ENCODE results near the gene SPATA32.

The SPATA32 gene

DNA sequence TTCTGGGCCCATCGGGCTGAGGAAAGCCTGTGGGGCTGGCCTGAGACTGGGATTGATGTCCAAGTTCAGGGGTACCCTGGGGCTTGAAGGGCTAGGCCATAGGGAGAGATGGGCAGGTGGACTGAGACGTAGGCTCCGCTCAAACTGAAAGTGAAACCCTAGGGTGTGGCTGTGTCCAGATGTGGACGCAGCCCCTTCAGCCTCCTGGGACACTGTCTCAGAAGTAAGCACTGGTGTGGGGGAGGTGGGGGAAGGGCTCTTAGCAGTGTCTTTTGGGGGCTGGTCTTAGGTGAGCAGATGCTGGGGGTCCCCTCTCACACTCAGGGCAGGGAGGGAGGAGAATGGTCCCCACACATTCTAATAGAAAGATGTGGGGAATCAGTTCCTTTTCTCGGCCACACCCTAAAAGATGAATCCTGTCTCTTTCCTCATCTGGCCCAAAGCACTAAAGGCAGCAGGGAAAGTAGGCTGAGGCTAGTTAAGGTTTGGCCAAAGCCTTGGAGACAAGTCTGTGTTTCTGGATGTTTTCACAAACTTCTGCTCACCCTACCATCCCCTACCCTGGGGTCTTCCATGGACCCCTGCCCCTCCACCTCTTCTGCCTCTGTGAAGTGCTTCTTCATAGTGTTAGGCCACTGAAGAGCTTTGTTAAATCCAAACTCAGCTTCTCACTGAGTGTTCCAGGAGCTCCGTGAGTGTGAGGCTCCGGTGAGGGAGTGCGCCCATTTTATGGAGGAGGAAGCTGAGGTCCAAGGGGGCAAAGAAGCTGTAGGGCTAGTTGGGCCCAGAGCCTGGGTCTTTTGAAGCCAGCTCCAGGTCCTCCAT, 34.6 kb downstream of the SPATA32 start:
- no peak overlapping the region for H3K4me3 Mint-ChIP-seq
- no peaks in the 10 kb centered on the region for H3K36me3 Mint-ChIP-seq (ENCODE audit: low read depth)
- H3K27ac Mint-ChIP-seq, result no peak overlapping the region
- TF ChIP-seq, protein P1, sequence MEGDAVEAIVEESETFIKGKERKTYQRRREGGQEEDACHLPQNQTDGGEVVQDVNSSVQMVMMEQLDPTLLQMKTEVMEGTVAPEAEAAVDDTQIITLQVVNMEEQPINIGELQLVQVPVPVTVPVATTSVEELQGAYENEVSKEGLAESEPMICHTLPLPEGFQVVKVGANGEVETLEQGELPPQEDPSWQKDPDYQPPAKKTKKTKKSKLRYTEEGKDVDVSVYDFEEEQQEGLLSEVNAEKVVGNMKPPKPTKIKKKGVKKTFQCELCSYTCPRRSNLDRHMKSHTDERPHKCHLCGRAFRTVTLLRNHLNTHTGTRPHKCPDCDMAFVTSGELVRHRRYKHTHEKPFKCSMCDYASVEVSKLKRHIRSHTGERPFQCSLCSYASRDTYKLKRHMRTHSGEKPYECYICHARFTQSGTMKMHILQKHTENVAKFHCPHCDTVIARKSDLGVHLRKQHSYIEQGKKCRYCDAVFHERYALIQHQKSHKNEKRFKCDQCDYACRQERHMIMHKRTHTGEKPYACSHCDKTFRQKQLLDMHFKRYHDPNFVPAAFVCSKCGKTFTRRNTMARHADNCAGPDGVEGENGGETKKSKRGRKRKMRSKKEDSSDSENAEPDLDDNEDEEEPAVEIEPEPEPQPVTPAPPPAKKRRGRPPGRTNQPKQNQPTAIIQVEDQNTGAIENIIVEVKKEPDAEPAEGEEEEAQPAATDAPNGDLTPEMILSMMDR (IDR thresholded peaks at IDR 0.05; ENCODE audit: unreplicated experiment in 3 of 3), result no peak
- no peaks in the 10 kb centered on the region for H3K9me3 Mint-ChIP-seq
- H3K4me1 Mint-ChIP-seq, result peaks cover 27% of the 10 kb centered on the region
- peaks cover 58% of the 10 kb centered on the region for H3K27me3 Mint-ChIP-seq (ENCODE audit: low read depth)

DNA sequence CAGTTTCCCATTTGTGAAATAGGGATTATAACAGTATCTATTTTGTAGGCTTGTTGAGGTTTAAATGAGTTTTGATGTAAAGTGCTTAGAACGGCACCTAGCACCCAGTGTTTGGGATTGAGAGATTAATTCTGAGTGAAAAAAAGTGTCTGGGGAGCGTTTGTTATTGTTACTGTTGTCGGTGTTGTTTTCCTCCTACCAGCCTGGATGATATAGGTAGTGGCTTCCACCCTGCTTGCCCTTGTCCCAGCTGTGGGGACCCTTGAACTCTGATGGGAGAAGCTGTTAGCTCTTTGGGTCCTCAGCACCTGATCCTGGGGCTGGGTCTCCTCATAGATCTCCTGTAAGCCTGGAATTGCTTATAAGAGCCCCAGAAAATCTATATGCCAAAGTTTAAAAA, 35.3 kb downstream of the SPATA32 start:
- Mint-ChIP-seq H3K4me1 (peaks cover 27% of the 10 kb centered on the region), H3K9me3 (no peaks in the 10 kb centered on the region), H3K27ac (peak overlapping the region in 1 of 3 experiments; percentile 35), H3K4me3 (no peak overlapping the region), H3K27me3 (ENCODE audit: low read depth) (peaks cover 54% of the 10 kb centered on the region), H3K36me3 (ENCODE audit: low read depth) (no peaks in the 10 kb centered on the region)
- TF ChIP-seq, protein P1 (IDR thresholded peaks at IDR 0.05; ENCODE audit: unreplicated experiment in 3 of 3), result no peak

DNA sequence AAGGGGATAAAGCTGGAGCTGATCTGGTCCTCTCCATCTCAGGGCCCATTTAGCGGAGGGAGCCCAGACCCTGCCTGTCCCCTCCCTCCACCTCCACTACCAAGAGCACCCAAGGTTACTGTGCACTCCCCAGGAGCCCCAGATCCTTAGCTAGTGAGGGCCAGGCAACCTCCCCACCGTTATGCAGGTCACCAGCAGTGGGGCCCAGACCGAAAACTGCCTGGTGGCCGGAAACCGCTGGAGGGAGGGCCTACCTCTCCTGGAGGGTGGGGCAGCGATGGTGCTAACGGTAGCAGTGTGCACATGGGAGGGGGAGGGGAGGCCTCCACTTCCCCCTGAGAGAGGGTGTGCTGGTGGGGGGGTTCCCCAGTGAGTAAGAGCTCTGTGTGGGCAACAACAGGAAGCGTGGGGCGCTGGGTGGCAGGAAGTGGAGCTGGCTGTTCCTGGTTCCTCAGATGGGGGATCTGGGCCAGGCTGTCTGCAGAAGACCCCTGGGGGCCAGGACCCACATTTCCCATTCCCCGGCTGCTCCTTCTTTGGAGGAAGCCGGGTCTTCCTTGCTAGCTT, 35.8 kb downstream of the SPATA32 start:
- Mint-ChIP-seq H3K4me3 (no peak overlapping the region), H3K36me3 (ENCODE audit: low read depth) (no peaks in the 10 kb centered on the region), H3K9me3 (no peaks in the 10 kb centered on the region), H3K4me1 (peaks cover 27% of the 10 kb centered on the region), H3K27me3 (ENCODE audit: low read depth) (peaks cover 57% of the 10 kb centered on the region), H3K27ac (peak overlapping the region in 1 of 3 experiments; percentile 35)
- TF ChIP-seq, protein P1 (IDR thresholded peaks at IDR 0.05; ENCODE audit: unreplicated experiment in 3 of 3), result no peak

DNA sequence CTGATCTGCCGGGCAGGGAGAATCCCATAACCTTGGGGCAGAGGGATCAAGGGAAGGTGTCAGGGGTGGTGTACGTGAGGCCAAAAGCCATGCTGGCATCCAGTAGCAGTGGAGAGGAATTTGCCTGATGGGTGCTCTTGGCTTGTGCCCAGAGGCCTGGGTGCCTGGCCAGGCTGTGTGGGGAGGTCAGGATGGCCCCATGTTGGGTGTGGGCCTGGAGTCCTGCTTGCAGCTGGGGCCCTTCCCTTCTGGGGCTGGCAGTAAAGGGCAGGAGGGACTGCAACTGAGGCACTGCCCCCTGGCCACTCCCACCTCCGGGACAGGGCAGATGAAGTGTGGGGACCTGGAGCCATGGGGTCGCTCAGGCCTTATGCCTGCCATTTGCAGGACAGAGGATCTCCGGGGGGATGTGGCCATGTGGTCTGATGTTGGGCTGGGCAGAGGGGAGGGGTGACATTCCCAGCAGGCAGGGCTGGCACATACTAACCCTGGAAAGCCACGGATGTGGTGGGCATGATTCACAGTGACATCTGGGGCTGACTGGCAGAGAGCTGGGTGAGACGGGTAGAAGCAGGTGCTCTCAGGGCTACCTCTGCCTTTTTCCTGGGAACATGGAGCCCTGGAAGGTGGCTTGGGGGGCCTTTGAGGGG, 36.7 kb downstream of the SPATA32 start:
- Mint-ChIP-seq H3K27ac (no peak overlapping the region), H3K27me3 (ENCODE audit: low read depth) (peaks cover 66% of the 10 kb centered on the region), H3K4me1 (peaks cover 27% of the 10 kb centered on the region), H3K9me3 (no peaks in the 10 kb centered on the region), H3K4me3 (no peak overlapping the region), H3K36me3 (ENCODE audit: low read depth) (no peaks in the 10 kb centered on the region)
- TF ChIP-seq, protein P1 (IDR thresholded peaks at IDR 0.05; ENCODE audit: unreplicated experiment in 3 of 3), result no peak

DNA sequence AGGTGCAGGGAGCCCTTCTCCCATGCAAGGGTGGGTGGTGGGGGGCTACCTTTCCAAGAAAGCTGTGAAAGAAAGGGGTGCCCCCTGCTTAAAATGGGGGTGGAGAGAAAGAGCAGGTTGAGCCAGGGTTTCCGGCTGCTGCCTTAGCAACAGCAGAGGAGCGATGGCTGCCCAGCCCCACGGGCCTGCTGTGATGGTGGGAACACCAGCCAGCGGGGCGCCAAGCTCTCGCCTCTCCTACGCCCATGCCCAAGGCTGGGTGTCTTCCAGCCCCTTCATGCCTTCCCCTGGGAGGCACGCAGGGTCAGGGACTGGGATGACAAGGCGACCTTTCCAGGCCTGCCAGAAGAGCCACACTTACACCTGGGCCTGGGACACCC, 37.2 kb downstream of the SPATA32 start:
- Mint-ChIP-seq H3K4me3 (no peak overlapping the region), H3K4me1 (peaks cover 26% of the 10 kb centered on the region), H3K36me3 (ENCODE audit: low read depth) (no peaks in the 10 kb centered on the region), H3K9me3 (no peaks in the 10 kb centered on the region), H3K27me3 (ENCODE audit: low read depth) (peaks cover 71% of the 10 kb centered on the region), H3K27ac (no peak overlapping the region)
- TF ChIP-seq, protein P1 (IDR thresholded peaks at IDR 0.05; ENCODE audit: unreplicated experiment in 3 of 3), result no peak
